Erythroblast (primary cell): ENCODE measurements around the gene C12orf50.

Experiments used
- GATA1 ChIP-seq: IDR thresholded peaks from 2 replicates; pipeline ENCODE4 v1.6.1; 2011; ENCODE audit warnings: low read depth, mild to moderate bottlenecking, control low read depth, low read length, moderate library complexity
- POLR2A ChIP-seq: IDR thresholded peaks from 2 replicates; pipeline ENCODE4 v1.6.1; 2011; ENCODE audit warnings: mild to moderate bottlenecking, low read length

- TF ChIP-seq POLR2A = no peak
- TF ChIP-seq GATA1 = no peak
Observed at GRCh38 chr12:87988534-87988933, 40.7 kb downstream of the C12orf50 start.
